Esophagus squamous epithelium (tissue), 5 donors: ENCODE data around the gene DGKB. TPM values are rescaled to one million over a fixed set of nuclear protein-coding genes. Genes with fewer than 3 reads are reported as not detected.

Experiments
- DNase-seq: peaks from one replicate; lab custom pipeline; 2025; lab: John Stamatoyannopoulos, UW
- H3K27ac ChIP-seq, 4 donors: fragments of 200-600 bp; sonication (generic); one replicate each; pipeline ENCODE4 v1.5.1; 2016 to 2019; ENCODE audit warnings: mild to moderate bottlenecking in 1 of 4
- H3K27me3 ChIP-seq, 4 donors: fragments of 200-600 bp; sonication (generic); 1 replicate in 3 of 4; 2 replicates in 1 of 4; pipeline versions ENCODE4 v1.5.1 to v1.6.0; 2017 to 2021; ENCODE audit warnings: antibody characterized with exemption in 1 of 4
- H3K36me3 ChIP-seq, 3 donors: fragments of 200-600 bp; sonication (generic); one replicate each; pipeline ENCODE4 v1.5.1; 2016 to 2019
- H3K4me1 ChIP-seq, 3 donors: fragments of 200-600 bp; sonication (generic); one replicate each; pipeline ENCODE4 v1.5.1; 2017 to 2019
- H3K4me3 ChIP-seq, 4 donors: fragments of 200-600 bp; sonication (generic); 1 replicate in 3 of 4; 2 replicates in 1 of 4; pipeline ENCODE4 v1.5.1; 2016 to 2019; ENCODE audit warnings: mild to moderate bottlenecking in 2 of 4, moderate library complexity in 1 of 4
- H3K9me3 ChIP-seq, 3 donors: fragments of 200-600 bp; sonication (generic); one replicate each; pipeline ENCODE4 v1.5.1; 2016 to 2019
- POLR2A ChIP-seq, 4 donors: fragments of 450-650 bp; IDR thresholded peaks; one replicate each; pipeline ENCODE4 v1.6.1; 2017; ENCODE audit warnings: antibody characterized with exemption in 4 of 4, mild to moderate bottlenecking in 4 of 4, moderate library complexity in 3 of 4
- WGBS, 2 donors: methylation state at CpG; one replicate each; pipeline ENCODE4 v1.1.5; 2018; 5-methylcytosine and 5-hydroxymethylcytosine counted together
- intact Hi-C: fragments of 100-400 bp; cut with DNase I; formaldehyde crosslinking; loops from one replicate; pipeline ENCODE4 v1.15.0; 2022
- total RNA-seq, 4 donors: library from RNA; depleted of rRNA; stranded (reverse); fragments of >200 nt; gene quantifications; one replicate each; pipeline ENCODE4 v1.1.0, GENCODE V29; 2016
- TF ChIP-seq, protein P1 (sequence below), 6 experiments: fragments of 450-650 bp in 4 of 6; fragments of 200-600 bp in 2 of 6; sonication (generic) in 2 of 6; IDR thresholded peaks; one replicate each; pipeline ENCODE4 v1.5.1; 2016 to 2019; ENCODE audit warnings: antibody characterized with exemption in 6 of 6, mild to moderate bottlenecking in 4 of 6, moderate library complexity in 4 of 6
- donor health status: DM: yes; HTN: yes; CAD: no.

Gene DGKB
- total RNA-seq, 4 donors from 2014 or later: 0.09 to 1.1 (median 0.23) TPM; not detected in 1

DNA sequence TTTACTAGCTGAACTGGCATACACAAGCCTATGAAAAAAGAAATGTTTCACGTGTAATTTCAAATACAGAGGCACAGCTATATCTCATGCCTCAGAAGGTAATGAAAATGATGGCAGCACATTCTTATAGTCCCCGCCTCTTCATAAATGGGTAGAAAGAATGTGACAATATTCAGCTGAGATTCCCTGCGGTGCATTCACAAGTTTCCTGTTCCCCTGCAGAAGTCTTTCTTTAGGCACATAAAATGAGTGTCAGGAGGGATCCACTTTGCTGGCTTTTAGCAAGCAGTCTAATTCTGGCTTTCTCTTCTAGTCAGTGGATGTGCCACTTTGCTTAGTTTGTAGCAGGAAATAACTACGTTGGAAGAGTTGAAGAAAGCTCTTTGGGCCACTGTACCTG, 56.1 kb downstream of the DGKB start:
- no peaks in the 10 kb centered on the region for H3K27me3 ChIP-seq
- WGBS, 2 donors: 72 to 80% methylated on average over 4 of the region's 4 CpGs
- H3K4me3 ChIP-seq: no peak overlapping the region
- DNase-seq: no peak
- no peaks in the 10 kb centered on the region for H3K36me3 ChIP-seq
- intact Hi-C loops: no loop called here
- H3K27ac ChIP-seq: no peak overlapping the region
- TF ChIP-seq, protein P1, sequence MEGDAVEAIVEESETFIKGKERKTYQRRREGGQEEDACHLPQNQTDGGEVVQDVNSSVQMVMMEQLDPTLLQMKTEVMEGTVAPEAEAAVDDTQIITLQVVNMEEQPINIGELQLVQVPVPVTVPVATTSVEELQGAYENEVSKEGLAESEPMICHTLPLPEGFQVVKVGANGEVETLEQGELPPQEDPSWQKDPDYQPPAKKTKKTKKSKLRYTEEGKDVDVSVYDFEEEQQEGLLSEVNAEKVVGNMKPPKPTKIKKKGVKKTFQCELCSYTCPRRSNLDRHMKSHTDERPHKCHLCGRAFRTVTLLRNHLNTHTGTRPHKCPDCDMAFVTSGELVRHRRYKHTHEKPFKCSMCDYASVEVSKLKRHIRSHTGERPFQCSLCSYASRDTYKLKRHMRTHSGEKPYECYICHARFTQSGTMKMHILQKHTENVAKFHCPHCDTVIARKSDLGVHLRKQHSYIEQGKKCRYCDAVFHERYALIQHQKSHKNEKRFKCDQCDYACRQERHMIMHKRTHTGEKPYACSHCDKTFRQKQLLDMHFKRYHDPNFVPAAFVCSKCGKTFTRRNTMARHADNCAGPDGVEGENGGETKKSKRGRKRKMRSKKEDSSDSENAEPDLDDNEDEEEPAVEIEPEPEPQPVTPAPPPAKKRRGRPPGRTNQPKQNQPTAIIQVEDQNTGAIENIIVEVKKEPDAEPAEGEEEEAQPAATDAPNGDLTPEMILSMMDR (IDR thresholded peaks at IDR 0.05): no peak
- H3K4me1 ChIP-seq: no peaks in the 10 kb centered on the region
- H3K9me3 ChIP-seq: no peaks in the 10 kb centered on the region

DNA sequence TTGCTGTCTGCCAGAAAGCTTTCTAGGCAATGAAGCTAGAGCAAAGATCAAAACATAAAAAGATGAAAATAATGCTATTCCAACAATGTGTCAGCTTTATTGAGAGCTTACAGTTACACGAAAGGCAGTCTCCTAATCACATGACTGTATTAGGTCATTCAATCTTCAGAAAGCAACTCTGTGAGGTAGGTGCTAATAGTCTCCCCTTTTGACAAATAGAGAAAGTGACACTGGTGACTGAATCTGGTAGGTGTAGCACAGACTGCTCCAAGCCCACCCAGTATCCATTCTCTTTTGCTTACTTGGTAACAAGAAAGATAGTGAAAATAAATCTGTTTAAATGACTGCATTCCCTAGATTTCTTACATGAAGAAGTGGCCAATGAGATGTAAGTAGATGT, 58.8 kb downstream of the DGKB start:
- intact Hi-C loops: no loop called here
- no peak overlapping the region for H3K27ac ChIP-seq
- no peaks in the 10 kb centered on the region for H3K27me3 ChIP-seq
- H3K9me3 ChIP-seq: no peaks in the 10 kb centered on the region
- H3K4me3 ChIP-seq: no peak overlapping the region
- H3K36me3 ChIP-seq: no peaks in the 10 kb centered on the region
- no peaks in the 10 kb centered on the region for H3K4me1 ChIP-seq
- WGBS, 2 donors: 56 to 91% methylated on average over 1 of the region's 1 CpG
- DNase-seq: no peak
- TF ChIP-seq POLR2A (IDR thresholded peaks at IDR 0.05): no peak
- TF ChIP-seq, protein P1 (IDR thresholded peaks at IDR 0.05): no peak

DNA sequence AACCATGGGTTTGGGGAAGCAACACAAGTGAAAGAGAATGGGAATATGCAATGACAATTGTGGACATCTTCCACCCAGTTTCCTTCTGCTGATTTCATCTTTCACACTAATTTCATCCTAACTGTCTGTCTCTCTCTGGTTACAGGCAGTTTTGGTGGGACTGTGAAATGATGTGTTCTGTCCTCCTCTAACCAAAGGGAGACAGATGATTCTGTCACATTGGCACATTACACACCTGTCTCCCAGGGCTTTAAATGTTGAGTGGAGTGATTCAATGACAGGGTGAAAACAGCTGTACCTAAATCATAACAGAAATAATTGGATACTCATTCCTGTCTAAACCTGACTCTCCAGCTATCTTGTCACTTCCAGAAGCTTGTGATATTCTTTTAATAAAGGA, 60.0 kb downstream of the DGKB start:
- H3K9me3 ChIP-seq: no peaks in the 10 kb centered on the region
- no peaks in the 10 kb centered on the region for H3K4me1 ChIP-seq
- H3K4me3 ChIP-seq: no peak overlapping the region
- H3K27ac ChIP-seq: no peak overlapping the region
- intact Hi-C loops: no loop called here
- no peaks in the 10 kb centered on the region for H3K36me3 ChIP-seq
- TF ChIP-seq, protein P1 (IDR thresholded peaks at IDR 0.05): no peak
- no peak for TF ChIP-seq POLR2A (IDR thresholded peaks at IDR 0.05)
- no peak for DNase-seq
- H3K27me3 ChIP-seq: no peaks in the 10 kb centered on the region

DNA sequence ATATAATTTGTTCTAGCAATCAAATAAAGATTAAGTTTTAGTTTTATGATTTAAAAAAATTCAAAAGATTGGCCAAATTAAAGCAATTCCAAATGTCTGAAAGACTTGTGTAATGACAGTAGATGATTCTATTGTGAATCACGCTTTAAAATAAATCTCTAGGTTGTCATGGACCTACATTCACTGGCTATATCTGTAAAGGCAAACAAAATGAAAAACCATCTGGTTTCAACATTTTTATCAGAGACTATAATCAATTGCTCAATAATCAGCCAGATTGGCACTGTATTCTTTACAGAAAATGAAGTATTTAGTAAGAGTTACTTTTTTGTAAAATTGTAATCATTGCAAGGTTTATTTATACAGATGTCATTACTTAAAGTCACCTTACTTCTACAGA, 60.7 kb downstream of the DGKB start:
- Histone ChIP-seq H3K36me3 (no peaks in the 10 kb centered on the region), H3K9me3 (no peaks in the 10 kb centered on the region), H3K4me1 (no peaks in the 10 kb centered on the region), H3K27ac (no peak overlapping the region), H3K27me3 (no peaks in the 10 kb centered on the region), H3K4me3 (no peak overlapping the region)
- 70 to 79% methylated on average over 1 of the region's 1 CpG for WGBS, 2 donors
- DNase-seq: no peak
- TF ChIP-seq, protein P1 (IDR thresholded peaks at IDR 0.05): no peak
- TF ChIP-seq POLR2A (IDR thresholded peaks at IDR 0.05): no peak
- intact Hi-C loops: no loop called here

DNA sequence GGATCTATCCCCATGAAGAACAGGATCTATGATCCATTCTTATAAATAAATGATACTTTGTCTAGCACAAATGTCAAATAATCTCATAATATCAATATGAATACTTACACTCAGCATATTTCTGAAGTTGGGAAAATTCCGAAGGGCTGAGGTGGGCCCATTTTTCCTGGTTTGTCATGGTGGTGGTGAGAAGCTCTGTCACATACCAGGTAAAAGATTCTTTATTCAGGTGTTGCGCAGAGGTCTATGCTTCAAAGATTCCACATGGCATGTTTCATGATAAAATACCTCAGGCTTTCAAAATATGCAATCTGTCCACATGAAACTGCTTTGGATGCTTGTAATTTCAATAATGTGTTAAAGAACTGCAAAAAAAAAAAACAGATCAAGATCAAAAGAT, 61.5 kb downstream of the DGKB start:
- no peaks in the 10 kb centered on the region for H3K4me1 ChIP-seq
- no peaks in the 10 kb centered on the region for H3K27me3 ChIP-seq
- no peaks in the 10 kb centered on the region for H3K36me3 ChIP-seq
- no peak overlapping the region for H3K27ac ChIP-seq
- no peak overlapping the region for H3K4me3 ChIP-seq
- DNase-seq: no peak
- H3K9me3 ChIP-seq: no peaks in the 10 kb centered on the region
- TF ChIP-seq POLR2A (IDR thresholded peaks at IDR 0.05): no peak
- TF ChIP-seq, protein P1 (IDR thresholded peaks at IDR 0.05): no peak
- intact Hi-C loops: no loop called here
- 92 to 93% methylated on average over 2 of the region's 2 CpGs for WGBS, 2 donors
